Fibroblast of gingiva (primary cell): ENCODE measurements around the gene STUM.
"Not testable (repeated sequence)": the region's sequence is repeated elsewhere in the genome, so short reads cannot be mapped to it uniquely, and the experiment has no call there.

Experiments used
- DNase-seq: peaks from one replicate; pipeline ENCODE4 v3.0.0-alpha.2; 2011; ENCODE audit warnings: low read depth

STUM gene

GRCh38 chr1:226627050-226627755, 78.6 kb downstream of the STUM start:
- DNase-seq: no peak

GRCh38 chr1:226627924-226628611, 79.5 kb downstream of the STUM start:
- DNase-seq: no peak

- no peak for DNase-seq
Observed at GRCh38 chr1:226628612-226629155, 80.1 kb downstream of the STUM start.

GRCh38 chr1:226629210-226629895, 80.8 kb downstream of the STUM start:
- no peak for DNase-seq

- no peak for DNase-seq
Observed at GRCh38 chr1:226629896-226630550, 81.5 kb downstream of the STUM start.

- no peak for DNase-seq
Observed at GRCh38 chr1:226630592-226630991, 82.0 kb downstream of the STUM start.

GRCh38 chr1:226631229-226632000, 82.9 kb downstream of the STUM start:
- no peak for DNase-seq

GRCh38 chr1:226632169-226632879, 83.8 kb downstream of the STUM start:
- peak; percentile 39 for DNase-seq

GRCh38 chr1:226632922-226633351, 84.4 kb downstream of the STUM start:
- no peak for DNase-seq

- no peak for DNase-seq
Observed at GRCh38 chr1:226633541-226634165, 85.1 kb downstream of the STUM start.

- DNase-seq: peak; percentile 51
Observed at GRCh38 chr1:226634166-226634588, 85.6 kb downstream of the STUM start.

GRCh38 chr1:226634611-226635246, 86.2 kb downstream of the STUM start:
- DNase-seq: no peak

GRCh38 chr1:226635456-226635941, 86.9 kb downstream of the STUM start:
- DNase-seq: no peak

- DNase-seq: no peak
Observed at GRCh38 chr1:226636847-226637096, 88.2 kb downstream of the STUM start.

GRCh38 chr1:226637147-226637935, 88.8 kb downstream of the STUM start:
- DNase-seq: peak; percentile 49

- DNase-seq: no peak
Observed at GRCh38 chr1:226638001-226638601, 89.5 kb downstream of the STUM start.

- DNase-seq: no peak
Observed at GRCh38 chr1:226638608-226639007, 90.0 kb downstream of the STUM start.

GRCh38 chr1:226639206-226639605, 90.6 kb downstream of the STUM start:
- DNase-seq: not testable (repeated sequence)

- DNase-seq: no peak
Observed at GRCh38 chr1:226639631-226640061, 91.1 kb downstream of the STUM start.
